PC-3 (cell line): ENCODE measurements around the gene PRKCD. TPM values are rescaled to one million over a fixed set of nuclear protein-coding genes. Genes with fewer than 3 reads are reported as not detected.

Source experiments
- ATAC-seq: fragments of 200-7000 bp; cut with Tn5 transposase; 2 replicates; pipeline ENCODE4 v1.9.1; 2020; ENCODE audit warnings: mild to moderate bottlenecking, moderate library complexity
- BruUV-seq: library from RNA; stranded (reverse); fragments of 400-500 nt; replicated peaks from 2 replicates; lab custom pipeline; 2021; lab: Mats Ljungman, UMichigan
- CTCF ChIA-PET: fragments of 300-600 bp; sonication (Branson Sonifier 250); formaldehyde crosslinking; loops from one replicate; lab custom pipeline; 2022; ENCODE audit warnings: antibody characterized with exemption; lab: Charles Lee
- POLR2A ChIA-PET: fragments of 300-600 bp; sonication (Branson Sonifier 250); formaldehyde crosslinking; loops from one replicate; lab custom pipeline; 2022; ENCODE audit warnings: antibody characterized with exemption; ENCODE audit not compliant: unreplicated experiment; lab: Charles Lee
- DNase-seq: peaks from one replicate; pipeline ENCODE4 v3.0.0-alpha.2; 2015
- H2AFZ ChIP-seq: fragments of 300-600 bp; sonication (generic); 2 replicates; pipeline ENCODE4 v1.6.0; 2016; ENCODE audit warnings: antibody characterized with exemption, low read length
- H3F3A ChIP-seq: fragments of 300-600 bp; sonication (generic); one replicate; pipeline ENCODE4 v1.6.0; 2017; ENCODE audit warnings: antibody characterized with exemption, low read length, control low read depth, mild to moderate bottlenecking; ENCODE audit not compliant: unreplicated experiment
- H3K27ac ChIP-seq: fragments of 300-600 bp; sonication (generic); 2 replicates; pipeline ENCODE4 v1.5.1; 2016; ENCODE audit warnings: mild to moderate bottlenecking, low read length
- H3K27me3 ChIP-seq: fragments of 300-600 bp; sonication (generic); 2 replicates; pipeline ENCODE4 v1.6.1; 2016; ENCODE audit warnings: low read length, mixed read lengths
- H3K36me3 ChIP-seq: fragments of 300-600 bp; sonication (generic); 2 replicates; pipeline ENCODE4 v1.6.1; 2016; ENCODE audit warnings: low read depth, mixed run types, low read length, mixed read lengths
- H3K4me1 ChIP-seq: fragments of 300-600 bp; sonication (generic); 2 replicates; pipeline ENCODE4 v1.5.1; 2016; ENCODE audit warnings: low read length; ENCODE audit not compliant: insufficient read depth
- H3K4me2 ChIP-seq: fragments of 300-600 bp; sonication (generic); 2 replicates; pipeline ENCODE4 v1.6.0; 2016; ENCODE audit warnings: low read length
- H3K4me3 ChIP-seq: fragments of 300-600 bp; sonication (generic); 2 replicates; pipeline ENCODE4 v1.5.1; 2016; ENCODE audit warnings: mild to moderate bottlenecking, low read length, mixed read lengths
- H3K79me2 ChIP-seq: fragments of 300-600 bp; sonication (generic); 2 replicates; pipeline ENCODE4 v1.6.1; 2017; ENCODE audit warnings: low read length, mixed read lengths
- H3K9ac ChIP-seq: fragments of 300-600 bp; sonication (generic); 2 replicates; pipeline ENCODE4 v1.6.0; 2016; ENCODE audit warnings: mild to moderate bottlenecking, low read length
- H3K9me2 ChIP-seq: fragments of 300-600 bp; sonication (generic); replicated peaks from 2 replicates; pipeline ENCODE4 v1.6.1; 2016; ENCODE audit warnings: mixed run types, low read length, mixed read lengths
- H3K9me3 ChIP-seq: fragments of 300-600 bp; sonication (generic); 2 replicates; pipeline ENCODE4 v1.6.1; 2016; ENCODE audit warnings: low read length, mixed read lengths
- H4K20me1 ChIP-seq: fragments of 300-600 bp; sonication (generic); 2 replicates; pipeline ENCODE4 v1.6.1; 2016; ENCODE audit warnings: low read length, mixed read lengths
- CTCF ChIP-seq: fragments of 300-600 bp; sonication (generic); conservative IDR thresholded peaks from 2 replicates; pipeline ENCODE4 v1.5.1; 2017; ENCODE audit warnings: antibody characterized with exemption, low read depth, mild to moderate bottlenecking, low read length
- EZH2 ChIP-seq: fragments of 300-600 bp; sonication (generic); IDR thresholded peaks from one replicate; pipeline ENCODE4 v1.6.1; 2017; ENCODE audit warnings: antibody characterized with exemption, mild to moderate bottlenecking, low read length; ENCODE audit not compliant: unreplicated experiment
- EZH2phosphoT487 ChIP-seq: fragments of 300-600 bp; sonication (generic); IDR thresholded peaks from 2 replicates; pipeline ENCODE4 v1.6.1; 2018; ENCODE audit warnings: mild to moderate bottlenecking, antibody characterized with exemption, low read length, borderline replicate concordance
- intact Hi-C: fragments of 100-400 bp; cut with micrococcal nuclease; formaldehyde crosslinking; loops from 2 replicates; pipeline ENCODE4 v1.9.0; 2023
- total RNA-seq: library from RNA; depleted of rRNA; stranded (reverse); fragments of >200 nt; gene quantifications from 2 replicates; pipeline ENCODE4 v1.2.3, GENCODE V29; 2014

The PRKCD gene
- total RNA-seq, 1 experiment from 2014 or later = 7.8 TPM

GRCh38 chr3:53130179-53131061 lies 30.6 kb upstream of the PRKCD start, which contains the start of gene RFT1:
Gene RFT1, minus strand, starts transcription at chr3:53130435. Its CDS starts 35 bp downstream, at chr3:53130400.
- H3K9me2 ChIP-seq = no peaks in the 10 kb centered on the region
- H3K36me3 ChIP-seq = peaks cover 2% of the 10 kb centered on the region; the same call in 1 of the 2 replicates
- H3F3A ChIP-seq = no peaks in the 10 kb centered on the region
- no peaks in the 10 kb centered on the region for H3K27me3 ChIP-seq
- TSS peak; percentile 99 for BruUV-seq
- no peaks in the 10 kb centered on the region for H3K9me3 ChIP-seq
- no peaks in the 10 kb centered on the region for H4K20me1 ChIP-seq
- ChIA-PET CTCF (no interaction called here), POLR2A (no interaction called here)
- H3K9ac ChIP-seq = peak within 1 kb of the TSS; percentile 99
- TF ChIP-seq EZH2 (no peak), EZH2phosphoT487 (no peak), CTCF (no peak)
- DNase-seq = peak; percentile 96
- H2AFZ ChIP-seq = peak within 1 kb of the TSS; percentile 100
- ATAC-seq = peak; percentile 75
- H3K4me2 ChIP-seq = peak within 1 kb of the TSS; percentile 93
- peaks cover 26% of the 10 kb centered on the region for H3K79me2 ChIP-seq
- H3K4me1 ChIP-seq = peaks cover 40% of the 10 kb centered on the region
- peak within 1 kb of the TSS; percentile 96 for H3K4me3 ChIP-seq
- intact Hi-C loops = loop anchor here (1.0 kb wide), 2 partner anchors 16 to 30 kb away; no protein-coding TSS in a partner anchor
- peak within 1 kb of the TSS; percentile 72 for H3K27ac ChIP-seq

GRCh38 chr3:53131096-53131495 lies 29.9 kb upstream of the PRKCD start:
- TF ChIP-seq EZH2phosphoT487 (no peak), CTCF (no peak), EZH2 (no peak)
- Histone ChIP-seq H3K36me3 (no peaks in the 10 kb centered on the region), H4K20me1 (no peaks in the 10 kb centered on the region), H3K9ac (peak overlapping the region; percentile 99), H3K79me2 (peaks cover 26% of the 10 kb centered on the region), H3K9me2 (no peaks in the 10 kb centered on the region), H3K4me1 (peaks cover 40% of the 10 kb centered on the region), H3K9me3 (no peaks in the 10 kb centered on the region), H3K27me3 (no peaks in the 10 kb centered on the region), H3F3A (no peaks in the 10 kb centered on the region), H3K4me3 (peak overlapping the region; percentile 96), H3K27ac (peak overlapping the region; percentile 72), H3K4me2 (peak overlapping the region; percentile 93), H2AFZ (peak overlapping the region; percentile 100)
- ChIA-PET CTCF (no interaction called here), POLR2A (no interaction called here)
- no peak for DNase-seq
- ATAC-seq = no peak
- BruUV-seq = no TSS peak
- intact Hi-C loops = no loop called here
